HG03135 (cell line): ENCODE measurements around the gene EME2.
A peak's percentile ranks its signal among the peaks of the same experiment; 100 is the strongest.
"Not testable (repeated sequence)": the region's sequence is repeated elsewhere in the genome, so short reads cannot be mapped to it uniquely, and the experiment has no call there.

ENCODE experiments used
- ATAC-seq: cut with Tn5 transposase; IDR thresholded peaks from one replicate; pipeline ENCODE4 v1.9.1; 2021; ENCODE audit warnings: mild to moderate bottlenecking, moderate library complexity; ENCODE audit not compliant: unreplicated experiment

The EME2 gene, protein sequence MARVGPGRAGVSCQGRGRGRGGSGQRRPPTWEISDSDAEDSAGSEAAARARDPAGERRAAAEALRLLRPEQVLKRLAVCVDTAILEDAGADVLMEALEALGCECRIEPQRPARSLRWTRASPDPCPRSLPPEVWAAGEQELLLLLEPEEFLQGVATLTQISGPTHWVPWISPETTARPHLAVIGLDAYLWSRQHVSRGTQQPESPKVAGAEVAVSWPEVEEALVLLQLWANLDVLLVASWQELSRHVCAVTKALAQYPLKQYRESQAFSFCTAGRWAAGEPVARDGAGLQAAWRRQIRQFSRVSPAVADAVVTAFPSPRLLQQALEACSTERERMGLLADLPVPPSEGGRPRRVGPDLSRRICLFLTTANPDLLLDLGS

DNA sequence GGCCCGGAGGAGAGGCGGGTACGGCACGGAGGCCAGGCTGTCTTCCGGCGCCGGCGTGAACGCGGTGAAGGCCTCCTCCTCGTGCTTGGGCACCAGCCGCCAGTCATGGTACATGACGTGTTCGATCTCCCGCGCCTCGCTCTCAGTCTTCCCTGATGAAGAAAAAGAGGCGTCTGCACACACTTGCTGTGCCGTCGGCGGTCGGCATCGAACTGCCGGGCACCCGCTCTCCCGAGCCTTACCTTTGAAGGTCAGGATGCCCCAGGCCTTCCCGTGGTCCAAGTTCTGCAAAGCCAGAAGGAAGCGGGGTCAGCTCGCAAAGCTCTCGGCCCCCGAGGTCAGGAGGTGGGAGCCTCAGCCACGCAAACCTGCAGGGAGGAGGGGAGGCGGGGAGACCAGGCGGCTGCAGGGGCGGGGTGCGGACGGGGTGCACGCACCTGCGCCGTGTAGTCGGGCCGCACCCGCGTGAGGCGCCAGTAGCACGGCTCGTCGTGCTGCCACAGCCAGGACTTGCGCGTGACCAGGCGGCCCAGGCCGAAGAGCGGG, at the start of gene EME2:
Gene EME2 (plus strand): TSS at position 449 of the 546 bp plus-strand sequence. CDS start 418 bp downstream, outside the sequence.
- peak; percentile 10 for ATAC-seq

DNA sequence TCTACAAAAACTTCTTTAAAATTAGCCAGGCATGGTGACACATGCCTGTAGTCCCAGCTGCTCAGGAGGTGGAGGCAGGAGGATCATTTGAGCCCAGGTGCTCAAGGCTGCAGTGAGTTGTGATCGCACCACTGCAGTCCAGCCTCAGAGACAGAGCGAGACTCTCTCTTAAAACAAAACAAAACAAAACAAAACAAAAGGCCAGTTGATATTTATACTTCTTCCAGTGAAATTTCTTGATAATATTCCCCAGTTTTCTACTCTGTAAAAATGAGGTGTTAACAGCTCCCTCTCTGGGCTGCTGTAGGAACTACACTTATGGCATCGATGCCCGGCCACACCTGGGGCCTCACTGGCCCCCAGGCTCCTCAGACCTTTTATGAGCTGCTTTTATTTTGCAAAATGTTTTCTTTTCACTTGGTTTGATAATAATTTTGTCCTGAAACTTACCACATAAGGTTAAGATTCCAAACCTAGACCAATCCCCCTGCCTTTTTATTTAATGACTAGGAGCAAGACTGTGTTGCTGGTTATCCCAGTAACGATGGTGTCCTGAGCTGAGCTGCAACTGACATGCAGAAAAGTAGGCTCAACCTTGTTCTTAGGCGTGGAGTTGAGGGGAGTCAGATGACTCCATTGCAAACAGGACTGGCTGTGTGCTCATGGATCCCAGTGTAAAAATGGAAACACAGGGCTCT, 49.0 kb upstream of the EME2 start:
- ATAC-seq, result no peak

DNA sequence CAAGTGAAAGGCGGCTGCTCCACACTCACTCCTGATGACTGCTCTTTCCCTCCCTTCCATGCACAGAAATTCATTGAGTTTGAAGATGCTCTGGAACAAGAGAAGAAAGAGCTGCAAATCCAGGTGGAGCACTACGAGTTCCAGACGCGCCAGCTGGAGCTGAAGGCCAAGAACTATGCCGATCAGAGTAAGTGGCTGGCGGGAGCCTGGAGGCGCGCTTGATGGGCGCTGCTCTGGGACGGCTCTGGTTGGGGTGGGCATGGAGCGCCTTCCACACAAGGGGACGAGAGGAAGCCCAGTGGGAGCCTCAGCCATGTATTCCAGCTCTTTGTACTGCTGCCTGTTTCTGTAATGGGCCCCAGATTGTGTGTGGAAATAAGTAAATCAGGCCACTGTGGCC, 48.1 kb upstream of the EME2 start:
- ATAC-seq, result no peak

DNA sequence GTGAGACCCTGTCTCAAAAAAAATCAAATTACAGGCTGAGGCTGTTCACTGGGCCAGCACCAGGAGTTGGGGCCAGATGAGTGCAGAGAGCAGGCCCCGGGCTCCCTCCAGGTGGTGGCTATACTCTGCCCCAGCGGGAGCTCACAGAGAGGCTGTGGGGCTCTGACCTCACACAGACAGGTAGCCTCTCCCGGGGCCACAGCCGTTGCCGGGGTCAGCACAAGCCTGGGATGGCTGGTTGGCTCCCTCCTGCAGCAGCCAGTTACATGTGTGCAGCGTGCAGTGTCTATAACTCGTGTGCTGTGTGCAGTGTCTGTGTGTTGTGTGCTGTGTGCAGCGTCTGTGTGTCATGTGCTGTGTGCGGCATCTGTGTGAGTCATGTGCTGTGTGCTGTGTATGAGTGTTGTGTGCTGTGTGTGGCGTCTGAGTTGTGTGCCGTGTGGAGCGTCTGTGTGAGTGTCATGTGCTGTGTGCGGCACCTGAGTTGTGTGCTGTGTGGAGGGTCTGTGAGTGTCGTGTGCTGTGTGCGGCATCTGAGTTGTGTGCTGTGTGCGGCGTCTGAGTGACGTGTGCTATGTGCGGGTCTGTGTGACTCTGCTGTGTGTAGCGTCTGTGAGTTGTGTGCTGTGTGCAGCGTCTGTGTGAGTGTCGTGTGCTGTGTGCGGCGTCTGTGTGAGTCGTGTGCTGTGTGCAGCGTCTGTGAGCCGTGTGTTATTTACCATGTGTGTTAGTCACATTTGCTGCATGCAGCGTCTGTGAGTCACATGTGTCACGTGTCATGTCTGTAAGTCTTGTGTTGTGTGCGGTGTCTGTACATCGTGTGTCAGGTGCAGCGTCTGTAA, 45.7 kb upstream of the EME2 start:
- ATAC-seq, result no peak

DNA sequence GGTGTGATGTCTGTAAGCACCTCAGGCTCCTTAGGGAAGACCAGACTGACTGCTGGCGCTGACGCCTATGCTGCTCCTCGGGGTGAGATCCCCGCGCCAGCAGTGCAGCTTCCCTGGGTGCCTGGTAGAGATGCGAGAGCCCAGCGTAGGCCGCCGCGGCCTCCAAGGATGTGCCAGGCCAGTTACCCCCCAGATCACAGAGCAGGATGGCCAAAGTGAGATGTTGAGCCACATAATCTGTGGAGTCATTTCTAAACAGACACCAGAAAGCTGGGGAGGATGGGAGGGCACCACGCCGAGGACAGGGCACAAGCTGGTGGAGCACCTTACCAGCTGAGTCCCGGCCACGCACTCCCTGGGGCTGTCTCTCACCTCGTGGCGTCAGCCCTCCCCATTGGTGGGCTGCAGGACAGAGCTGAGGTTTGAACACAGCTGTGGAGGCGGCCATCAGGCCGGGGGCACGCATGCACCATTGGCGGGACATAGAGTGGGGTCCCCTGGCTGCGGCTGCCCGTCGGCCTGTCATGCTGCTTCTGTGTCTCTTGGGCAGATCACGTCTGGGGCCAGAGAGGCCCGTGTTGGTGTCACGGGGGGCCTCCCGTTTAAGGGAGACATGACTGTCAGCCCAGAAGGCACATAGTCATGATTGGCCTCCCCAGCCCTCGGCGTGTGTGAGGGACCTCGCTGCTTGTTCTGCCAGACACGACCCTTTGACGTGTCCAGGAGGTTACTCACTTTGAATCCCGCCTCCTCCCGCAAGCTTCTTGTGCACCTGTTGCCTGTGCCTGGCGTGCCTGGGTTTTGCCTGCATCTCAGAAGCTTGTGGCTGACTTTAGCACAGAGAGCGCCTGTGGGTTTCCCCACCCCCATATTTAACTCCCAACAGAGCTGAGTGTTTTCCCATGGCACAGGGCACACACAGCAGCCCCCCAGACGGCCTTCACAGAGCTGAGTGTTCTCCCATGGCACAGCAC, 44.7 kb upstream of the EME2 start:
- no peak for ATAC-seq

DNA sequence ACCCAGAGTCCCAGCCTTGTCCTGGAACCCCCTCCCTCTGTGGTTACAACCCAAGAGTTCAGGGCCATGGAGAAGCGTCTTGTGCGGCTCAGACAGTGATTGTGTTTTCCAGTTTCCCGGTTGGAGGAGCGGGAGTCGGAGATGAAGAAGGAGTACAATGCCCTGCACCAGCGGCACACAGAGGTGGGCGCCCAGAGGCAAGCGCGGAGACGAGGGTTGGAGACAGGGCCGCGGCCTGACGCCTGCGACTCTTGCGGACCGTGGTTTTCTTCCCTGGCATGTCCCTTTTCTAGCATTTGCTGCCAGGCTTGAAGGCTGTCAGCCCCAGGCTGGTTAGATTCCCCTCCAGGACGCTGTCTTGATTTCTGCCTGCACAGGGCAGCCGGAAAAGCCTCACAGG, 43.6 kb upstream of the EME2 start:
- ATAC-seq, result no peak

DNA sequence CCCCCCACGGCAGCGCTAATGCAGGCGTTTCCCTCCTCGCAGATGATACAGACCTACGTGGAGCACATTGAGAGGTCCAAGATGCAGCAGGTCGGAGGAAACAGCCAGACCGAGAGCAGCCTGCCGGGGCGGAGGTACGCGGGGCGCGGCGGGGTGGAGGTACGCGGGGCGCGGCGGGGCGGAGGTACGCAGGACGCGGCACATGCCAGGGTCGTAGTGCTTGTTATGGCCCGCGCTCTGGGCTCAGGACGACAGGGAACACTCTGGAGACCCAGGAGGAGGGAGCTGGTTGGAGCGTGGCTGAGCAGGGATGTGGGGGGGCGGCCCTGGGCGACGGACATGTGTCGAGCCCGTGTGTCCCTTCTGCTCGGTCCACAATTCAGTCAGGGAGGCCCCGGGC, 43.2 kb upstream of the EME2 start:
- ATAC-seq, result no peak

DNA sequence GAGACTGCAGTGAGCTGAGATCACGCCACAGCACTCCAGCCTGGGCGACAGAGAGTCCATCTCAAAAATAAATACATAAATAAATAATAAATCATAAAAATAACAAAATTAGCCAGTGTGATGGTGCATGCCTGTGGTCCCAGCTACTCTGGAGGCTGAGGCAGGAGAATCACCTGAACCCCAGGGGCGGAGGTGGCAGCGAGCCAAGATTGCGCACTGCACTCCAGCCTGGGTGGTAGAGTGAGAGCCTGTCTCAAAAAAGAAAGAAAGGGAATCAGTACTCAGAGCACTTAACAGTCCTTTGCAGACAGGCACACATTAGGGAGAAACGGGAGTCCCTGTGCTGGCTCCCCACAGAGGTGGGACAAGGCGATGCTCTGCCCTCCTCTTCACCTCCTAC, 41.5 kb upstream of the EME2 start:
- no peak for ATAC-seq

DNA sequence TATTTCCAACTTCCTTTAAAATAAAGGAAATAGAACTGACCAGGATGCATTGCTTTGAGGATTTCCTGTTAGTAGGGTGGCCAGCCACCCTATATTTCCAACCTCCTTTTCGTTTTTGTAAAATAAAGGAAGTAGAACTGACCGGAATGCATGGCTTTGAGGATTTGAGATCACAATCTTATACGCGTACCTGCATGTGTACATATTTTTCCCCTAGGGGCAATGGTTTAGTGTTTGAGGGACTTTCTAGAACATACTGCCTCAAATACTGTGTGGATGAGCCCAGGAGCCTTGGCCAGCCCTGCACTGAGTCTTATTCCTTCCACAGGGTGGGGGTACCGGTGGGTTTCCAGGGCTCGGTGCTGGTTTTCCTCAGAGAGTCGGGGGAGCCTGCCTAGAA, 41.0 kb upstream of the EME2 start:
- no peak for ATAC-seq

DNA sequence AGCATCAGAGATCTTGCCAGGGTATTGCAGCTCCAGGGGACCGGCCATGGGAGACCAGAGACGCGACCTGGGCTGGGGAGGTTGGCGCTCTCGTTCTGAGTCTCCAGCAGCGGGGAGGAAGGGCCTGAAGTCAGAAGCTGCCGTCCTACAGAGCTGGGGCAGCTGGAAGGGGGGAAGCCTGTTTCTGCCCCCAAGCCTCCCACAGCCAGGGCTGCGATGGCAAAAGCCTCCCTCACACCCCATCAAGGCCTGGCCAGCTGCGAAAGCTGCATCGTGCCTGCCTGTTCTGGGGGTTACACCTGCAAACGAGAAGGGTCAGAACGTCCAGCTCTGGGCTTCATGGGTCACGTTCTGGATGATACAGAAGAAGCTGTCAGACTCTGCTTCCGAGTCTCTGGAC, 40.5 kb upstream of the EME2 start:
- no peak for ATAC-seq

DNA sequence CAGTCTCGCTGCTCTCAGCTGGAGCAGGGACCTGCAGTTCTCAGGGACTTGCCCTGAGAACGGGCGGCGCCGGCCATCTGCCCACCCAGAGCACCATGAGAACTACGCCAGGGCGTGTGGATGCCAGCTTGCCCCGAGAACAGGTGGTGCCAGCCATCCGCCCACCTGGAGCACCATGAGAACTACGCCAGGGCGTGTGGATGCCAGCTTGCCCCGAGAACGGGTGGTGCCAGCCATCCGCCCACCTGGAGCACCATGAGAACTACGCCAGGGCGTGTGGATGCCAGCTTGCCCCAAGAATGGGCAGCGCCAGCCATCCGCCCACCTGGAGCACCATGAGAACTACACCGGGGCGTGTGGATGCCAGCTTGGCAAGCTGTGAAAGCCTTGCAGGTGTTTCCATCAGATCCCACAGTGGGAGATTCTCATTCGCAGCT, 40.0 kb upstream of the EME2 start:
- ATAC-seq, result not testable (repeated sequence)

DNA sequence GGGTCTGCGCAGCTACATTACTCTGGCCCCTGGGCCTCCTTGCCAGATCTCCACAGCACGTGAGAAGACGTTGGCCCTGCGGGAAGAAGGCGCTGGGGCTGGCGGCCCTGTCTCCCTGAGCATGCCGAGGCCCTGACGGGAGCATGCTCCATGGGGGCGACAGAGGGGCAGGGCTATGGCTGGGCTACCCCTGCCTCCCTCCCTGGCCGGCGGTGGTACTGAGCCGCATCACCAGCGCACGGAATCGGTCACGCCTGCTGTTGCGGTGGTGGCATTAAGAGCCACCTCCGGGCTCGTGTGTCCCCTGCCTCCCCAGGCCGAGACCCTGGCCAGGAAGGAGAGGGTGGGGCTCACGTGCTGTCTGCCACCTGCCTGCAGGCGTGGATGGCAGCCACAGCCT, 38.5 kb upstream of the EME2 start:
- no peak for ATAC-seq

DNA sequence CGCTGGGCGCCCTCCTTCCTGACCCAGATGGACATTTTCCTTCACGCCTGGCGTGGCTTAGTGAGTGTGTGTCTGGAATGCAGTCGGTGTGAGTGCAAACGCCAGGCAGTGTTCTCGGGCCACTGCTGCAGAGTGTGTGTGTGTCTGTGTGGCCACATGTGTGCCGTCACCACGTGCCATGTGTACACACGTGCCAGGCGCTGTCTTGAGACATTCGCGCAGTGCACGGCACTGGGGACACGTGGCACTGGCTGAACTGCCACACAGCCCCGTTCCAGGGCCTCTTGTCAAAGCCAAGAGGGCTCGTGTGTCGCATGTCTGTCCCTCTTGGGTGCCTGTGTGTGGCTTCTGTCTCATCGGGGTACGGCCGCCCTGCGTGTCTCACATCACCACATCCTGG, 37.8 kb upstream of the EME2 start:
- no peak for ATAC-seq

DNA sequence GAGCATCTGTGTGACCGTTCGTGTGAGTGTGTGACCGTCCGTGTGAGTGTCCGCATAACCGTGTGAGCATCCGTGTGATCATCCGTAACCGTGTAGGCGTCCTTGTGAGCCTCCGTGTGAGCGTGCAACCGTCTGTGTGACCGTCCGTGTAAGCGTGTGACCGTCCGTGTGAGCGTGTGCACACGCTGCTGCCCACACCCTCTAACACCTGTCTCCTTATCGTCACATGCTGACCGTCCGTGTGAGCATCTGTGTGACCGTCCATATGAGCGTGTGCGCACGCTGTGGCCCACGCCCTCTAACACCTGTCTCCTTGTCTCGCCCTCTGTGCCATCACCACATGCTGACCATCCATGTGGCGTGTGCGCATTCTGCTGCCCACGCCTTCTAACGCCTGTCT, 32.4 kb upstream of the EME2 start:
- no peak for ATAC-seq

DNA sequence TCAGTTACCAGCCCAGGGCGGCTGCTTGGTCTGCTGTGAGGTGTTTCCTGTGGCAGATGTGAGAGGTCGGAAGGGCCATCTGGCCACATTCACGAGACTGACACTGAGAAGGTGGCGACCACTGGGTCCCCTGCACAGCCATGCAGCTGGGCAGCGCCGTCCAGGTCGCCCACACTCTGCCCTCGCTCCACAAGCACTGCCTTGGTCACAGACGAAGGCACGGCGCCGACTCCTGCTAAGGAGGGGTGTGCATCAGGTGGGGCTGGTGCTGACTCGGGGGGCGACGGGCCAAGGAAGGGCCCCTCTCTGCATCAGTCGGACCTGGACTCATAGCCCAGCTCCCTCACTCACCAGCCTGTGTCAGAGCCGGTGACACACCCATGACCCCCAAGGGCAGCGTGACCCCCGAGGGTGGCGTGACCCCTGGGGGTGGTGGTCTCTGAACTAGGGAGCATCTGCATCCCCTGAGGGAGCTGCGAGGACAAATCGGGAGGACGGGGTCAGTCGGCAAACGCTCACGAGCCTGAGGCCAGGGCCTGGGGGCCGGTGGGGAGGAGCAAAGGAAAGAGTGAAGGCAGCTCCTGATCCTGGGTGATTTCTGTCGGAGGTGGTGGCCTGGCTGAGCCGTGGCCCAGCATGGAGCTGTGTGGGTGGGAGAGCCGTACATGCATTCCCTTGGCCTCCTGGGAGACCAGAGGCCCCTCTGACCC, 31.7 kb upstream of the EME2 start:
- ATAC-seq, result no peak

DNA sequence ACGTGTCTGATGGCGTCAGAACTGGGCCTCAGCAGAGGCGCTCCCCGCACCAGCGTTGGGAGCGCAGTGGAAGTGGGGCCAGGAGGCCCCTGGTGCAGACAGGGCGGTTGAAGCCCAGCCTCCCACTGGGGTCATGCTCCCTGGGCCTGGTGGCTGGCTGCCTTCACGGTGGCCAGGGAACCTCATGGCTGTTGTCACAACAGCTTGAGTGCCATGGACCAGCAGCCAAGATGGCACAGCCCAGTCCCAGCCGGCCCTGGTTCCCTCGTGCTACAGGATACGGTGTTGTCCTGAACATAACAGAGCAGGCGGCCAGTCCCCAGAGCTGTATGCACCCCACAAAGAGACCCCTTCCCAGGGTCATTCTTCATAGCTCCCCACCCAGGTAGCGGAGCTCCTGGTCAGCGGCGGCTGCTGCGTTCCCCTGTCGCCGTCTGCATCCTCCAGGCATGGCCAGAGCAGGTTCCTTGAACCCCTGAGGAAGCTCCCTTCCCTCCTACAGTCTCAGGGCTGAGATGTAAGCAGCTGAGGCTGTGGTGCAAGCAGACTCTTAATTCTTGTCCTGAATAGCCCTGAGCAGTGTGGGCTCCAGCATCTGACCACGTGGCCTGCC, 31.0 kb upstream of the EME2 start:
- no peak for ATAC-seq

DNA sequence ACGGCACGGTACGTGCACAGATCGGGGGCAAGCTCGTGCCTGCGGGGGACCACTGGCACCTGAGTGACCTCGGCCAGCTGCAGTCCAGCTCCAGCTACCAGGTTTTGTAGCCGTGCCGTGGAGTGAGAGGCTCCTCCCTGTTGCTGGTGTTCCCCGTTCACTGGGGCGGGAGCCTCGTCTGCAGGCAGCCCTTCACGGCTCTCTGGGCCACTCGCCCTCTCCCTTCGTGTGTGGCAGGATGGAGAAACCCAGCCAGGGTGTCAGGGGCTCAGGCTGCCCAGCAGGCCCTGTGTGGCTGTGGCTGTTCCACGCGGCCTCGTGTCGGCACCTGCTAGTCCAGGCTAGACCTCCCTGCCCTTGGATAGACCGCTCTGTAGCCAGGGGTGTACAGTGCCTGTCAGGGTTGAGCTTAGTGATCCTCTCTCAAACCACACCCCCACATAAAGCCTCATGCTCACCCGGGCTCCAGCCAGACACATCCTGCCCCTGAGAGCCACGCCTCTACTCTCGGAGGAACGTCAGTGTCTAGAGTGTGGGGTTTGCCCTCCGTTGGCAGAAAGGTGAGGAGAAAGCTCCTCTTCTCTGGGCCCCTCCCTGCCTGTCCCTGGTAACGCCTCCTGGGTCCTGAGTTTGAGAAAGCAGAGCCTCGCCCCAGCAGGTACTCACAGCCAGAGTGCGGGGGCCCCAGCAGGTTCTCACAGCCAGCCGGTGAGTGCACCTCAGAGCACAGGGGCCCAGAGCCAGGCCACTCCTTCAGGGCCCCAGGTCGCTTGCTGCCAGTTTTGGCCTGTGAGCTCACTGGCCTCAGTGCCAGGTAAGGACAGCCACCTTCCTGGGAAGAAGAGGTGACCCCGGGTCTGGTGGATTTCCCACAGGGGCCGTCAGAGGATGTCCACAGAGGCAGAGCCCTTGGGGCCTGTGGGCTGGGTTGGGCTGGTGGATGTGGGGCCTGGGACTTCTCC, 29.0 kb upstream of the EME2 start:
- ATAC-seq, result no peak

DNA sequence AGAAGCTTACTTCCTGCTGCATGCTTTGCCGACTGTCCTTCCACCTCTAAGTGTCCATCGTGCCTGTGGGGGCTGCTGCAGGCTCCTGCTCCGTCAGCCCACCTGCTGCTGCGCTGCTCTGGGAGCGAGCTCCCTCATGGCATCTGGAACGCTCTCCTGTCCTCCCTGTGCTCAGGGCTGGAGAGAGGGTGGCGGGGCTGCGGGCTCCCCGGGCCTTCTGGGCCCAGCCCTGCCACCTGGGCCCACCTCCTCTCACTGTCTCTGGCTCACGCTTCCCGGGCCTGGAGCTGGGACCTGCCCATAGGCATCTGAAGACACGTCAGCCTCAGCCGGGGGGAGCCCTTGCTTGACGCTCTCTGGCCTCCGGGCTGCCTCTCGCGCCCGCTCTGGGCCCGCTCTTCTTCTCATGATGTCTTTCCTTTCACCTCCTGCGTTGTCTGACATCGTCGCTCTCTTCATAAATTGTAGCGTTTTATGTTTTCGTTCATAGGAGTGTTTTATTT, 28.2 kb upstream of the EME2 start:
- ATAC-seq, result no peak
